Gastrocnemius medialis (tissue), 4 donors: ENCODE data around the gene SEMA3E.

ENCODE experiments used
- POLR2A ChIP-seq, 2 donors: fragments of 450-650 bp; IDR thresholded peaks; one replicate each; pipeline ENCODE4 v1.6.1; 2017; ENCODE audit warnings: antibody characterized with exemption in 2 of 2, mild to moderate bottlenecking in 2 of 2, moderate library complexity in 2 of 2
- TF ChIP-seq, protein P1 (sequence below), 5 experiments: fragments of 450-650 bp in 3 of 5; fragments of 200-600 bp in 2 of 5; sonication (generic) in 2 of 5; IDR thresholded peaks in 4 of 5; conservative IDR thresholded peaks in 1 of 5; 1 replicate in 4 of 5; 2 replicates in 1 of 5; pipeline ENCODE4 v1.5.1; 2016 to 2019; ENCODE audit warnings: antibody characterized with exemption in 5 of 5, mild to moderate bottlenecking in 3 of 5, moderate library complexity in 3 of 5

DNA sequence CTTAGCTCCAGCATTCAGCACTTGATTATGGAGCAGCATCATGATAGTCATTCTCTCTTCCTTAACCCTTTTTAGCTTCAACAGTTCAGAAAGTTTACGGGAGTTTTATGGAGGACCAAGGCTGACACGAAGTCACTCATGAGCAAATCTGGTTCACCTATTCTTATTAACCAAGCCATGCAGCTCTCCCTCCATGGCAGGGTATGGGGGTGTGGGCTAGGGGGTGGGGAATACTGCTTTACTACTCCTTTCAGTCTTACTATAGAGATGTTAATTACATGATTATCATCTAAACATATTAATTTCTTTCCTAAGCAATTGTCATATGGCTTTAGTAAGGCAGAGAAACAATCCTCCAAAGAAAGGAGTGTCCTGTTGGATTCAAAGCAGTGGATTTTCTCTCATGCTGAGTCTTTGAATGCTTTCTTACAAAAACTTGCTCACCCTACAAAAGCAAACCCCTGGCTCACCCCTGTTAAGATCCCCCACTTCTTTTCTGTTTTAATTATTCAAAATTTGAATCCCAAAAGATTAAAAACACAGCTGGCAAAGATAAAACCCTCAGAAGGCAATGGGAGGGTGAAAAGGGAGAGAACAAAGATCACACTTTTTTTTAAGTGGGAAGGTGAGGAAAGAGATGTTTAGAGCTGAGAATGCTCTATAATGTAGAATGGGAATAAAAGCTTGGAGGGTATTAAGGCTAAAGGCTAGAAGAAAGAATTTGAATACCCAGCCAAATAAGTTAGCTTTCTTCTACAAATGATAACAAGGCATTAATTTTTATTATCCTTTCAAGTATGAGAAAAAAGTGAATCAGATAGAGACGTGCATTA is 46.4 kb upstream of the SEMA3E start:
- no peak for TF ChIP-seq POLR2A (IDR thresholded peaks at IDR 0.05)
- TF ChIP-seq, protein P1, sequence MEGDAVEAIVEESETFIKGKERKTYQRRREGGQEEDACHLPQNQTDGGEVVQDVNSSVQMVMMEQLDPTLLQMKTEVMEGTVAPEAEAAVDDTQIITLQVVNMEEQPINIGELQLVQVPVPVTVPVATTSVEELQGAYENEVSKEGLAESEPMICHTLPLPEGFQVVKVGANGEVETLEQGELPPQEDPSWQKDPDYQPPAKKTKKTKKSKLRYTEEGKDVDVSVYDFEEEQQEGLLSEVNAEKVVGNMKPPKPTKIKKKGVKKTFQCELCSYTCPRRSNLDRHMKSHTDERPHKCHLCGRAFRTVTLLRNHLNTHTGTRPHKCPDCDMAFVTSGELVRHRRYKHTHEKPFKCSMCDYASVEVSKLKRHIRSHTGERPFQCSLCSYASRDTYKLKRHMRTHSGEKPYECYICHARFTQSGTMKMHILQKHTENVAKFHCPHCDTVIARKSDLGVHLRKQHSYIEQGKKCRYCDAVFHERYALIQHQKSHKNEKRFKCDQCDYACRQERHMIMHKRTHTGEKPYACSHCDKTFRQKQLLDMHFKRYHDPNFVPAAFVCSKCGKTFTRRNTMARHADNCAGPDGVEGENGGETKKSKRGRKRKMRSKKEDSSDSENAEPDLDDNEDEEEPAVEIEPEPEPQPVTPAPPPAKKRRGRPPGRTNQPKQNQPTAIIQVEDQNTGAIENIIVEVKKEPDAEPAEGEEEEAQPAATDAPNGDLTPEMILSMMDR (IDR thresholded peaks at IDR 0.05 in 4 of 5, conservative IDR thresholded peaks at IDR 0.05 in 1 of 5) = no peak
